ENCODE measurements around the gene ACTR1A. TPM values are rescaled to one million over a fixed set of nuclear protein-coding genes. Genes with fewer than 3 reads are reported as not detected.
A peak's percentile ranks its signal among the peaks of the same experiment; 100 is the strongest.
"Not testable (repeated sequence)": the region's sequence is repeated elsewhere in the genome, so short reads cannot be mapped to it uniquely, and the experiment has no call there.

Gene ACTR1A
- total and polyA plus RNA-seq, 12 donors = 90.1 to 138 (median 110) TPM

DNA sequence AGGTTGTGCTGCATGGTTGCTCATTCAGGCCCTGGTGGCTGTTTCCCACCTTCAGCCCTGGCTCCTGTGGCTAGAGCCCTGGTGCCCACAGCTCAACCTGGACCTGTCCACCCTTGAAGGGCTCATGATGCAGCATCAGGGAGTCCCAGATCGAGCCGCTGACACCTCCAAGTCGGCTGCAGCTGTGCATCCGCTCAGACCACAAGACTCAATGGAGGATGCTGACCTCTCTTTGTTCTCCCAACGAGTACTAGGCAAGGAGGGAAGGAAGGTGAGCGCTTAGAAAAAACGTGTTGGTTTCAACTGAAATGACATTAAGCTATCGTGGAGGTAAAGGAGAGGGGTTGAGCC lies 41.7 kb downstream of the ACTR1A start:
- H3K4me1 ChIP-seq = peaks cover 0 to 42% (median 12%) of the 10 kb centered on the region in 9 donors
- DNase-seq = no peak
- no peaks in the 10 kb centered on the region for H3K9me3 ChIP-seq
- peaks cover 0 to 6% (median 0%) of the 10 kb centered on the region in 9 donors for H3K36me3 ChIP-seq
- 25 to 35% methylated on average over 8 of the region's 8 CpGs for WGBS, 2 donors
- intact Hi-C loops (cut with DNase I) = loop anchor here in 1 of 10 donors (5.0 kb wide), 1 partner anchor 39 kb away; the partner anchor contains the start of gene FBXL15
- peak in 6 of 8 donors; percentile 13 to 30 (median 18) for ATAC-seq
- no peaks in the 10 kb centered on the region for H3K27me3 ChIP-seq
- TF ChIP-seq, protein P1, sequence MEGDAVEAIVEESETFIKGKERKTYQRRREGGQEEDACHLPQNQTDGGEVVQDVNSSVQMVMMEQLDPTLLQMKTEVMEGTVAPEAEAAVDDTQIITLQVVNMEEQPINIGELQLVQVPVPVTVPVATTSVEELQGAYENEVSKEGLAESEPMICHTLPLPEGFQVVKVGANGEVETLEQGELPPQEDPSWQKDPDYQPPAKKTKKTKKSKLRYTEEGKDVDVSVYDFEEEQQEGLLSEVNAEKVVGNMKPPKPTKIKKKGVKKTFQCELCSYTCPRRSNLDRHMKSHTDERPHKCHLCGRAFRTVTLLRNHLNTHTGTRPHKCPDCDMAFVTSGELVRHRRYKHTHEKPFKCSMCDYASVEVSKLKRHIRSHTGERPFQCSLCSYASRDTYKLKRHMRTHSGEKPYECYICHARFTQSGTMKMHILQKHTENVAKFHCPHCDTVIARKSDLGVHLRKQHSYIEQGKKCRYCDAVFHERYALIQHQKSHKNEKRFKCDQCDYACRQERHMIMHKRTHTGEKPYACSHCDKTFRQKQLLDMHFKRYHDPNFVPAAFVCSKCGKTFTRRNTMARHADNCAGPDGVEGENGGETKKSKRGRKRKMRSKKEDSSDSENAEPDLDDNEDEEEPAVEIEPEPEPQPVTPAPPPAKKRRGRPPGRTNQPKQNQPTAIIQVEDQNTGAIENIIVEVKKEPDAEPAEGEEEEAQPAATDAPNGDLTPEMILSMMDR (IDR thresholded peaks at IDR 0.05) = no peak
- peak overlapping the region in 9 of 10 donors; percentile 41 to 65 (median 62) for H3K4me3 ChIP-seq
- H3K27ac ChIP-seq = peak overlapping the region in 3 of 10 donors; percentile 39 to 62 (median 59)

DNA sequence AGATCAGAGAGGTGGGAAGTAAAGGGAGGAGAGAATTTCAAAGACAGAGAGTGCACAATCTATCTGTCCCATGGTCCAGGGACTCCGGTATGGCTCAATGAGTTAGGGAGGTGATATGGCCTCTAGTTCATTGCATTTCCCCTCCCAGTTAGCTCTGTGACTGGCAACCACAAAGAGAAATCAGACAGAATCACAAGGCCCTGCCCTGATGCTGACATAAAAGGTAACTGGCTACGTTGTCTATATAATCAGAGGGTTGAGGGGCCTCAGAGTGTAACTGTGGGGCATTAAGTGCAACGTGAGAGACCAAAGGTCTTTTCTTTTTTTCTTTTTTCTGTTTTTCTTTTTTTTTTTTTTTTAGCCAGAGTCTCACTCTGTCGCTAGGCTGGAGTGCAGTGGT lies 43.9 kb downstream of the ACTR1A start:
- no peak overlapping the region for H3K4me3 ChIP-seq
- no peaks in the 10 kb centered on the region for H3K9me3 ChIP-seq
- WGBS, 2 donors = 85% methylated on average over 4 of the region's 4 CpGs
- no peak overlapping the region for H3K27ac ChIP-seq
- intact Hi-C loops (cut with DNase I) = loop anchor here in 1 of 10 donors (10.0 kb wide), 1 partner anchor 64 kb away; the partner anchor contains the start of gene NFKB2
- TF ChIP-seq, protein P1 (IDR thresholded peaks at IDR 0.05) = no peak
- no peak for ATAC-seq
- no peaks in the 10 kb centered on the region for H3K27me3 ChIP-seq
- DNase-seq = no peak
- H3K36me3 ChIP-seq = peaks cover 0 to 12% (median 0%) of the 10 kb centered on the region in 9 donors
- peaks cover 0 to 61% (median 12%) of the 10 kb centered on the region in 9 donors for H3K4me1 ChIP-seq

DNA sequence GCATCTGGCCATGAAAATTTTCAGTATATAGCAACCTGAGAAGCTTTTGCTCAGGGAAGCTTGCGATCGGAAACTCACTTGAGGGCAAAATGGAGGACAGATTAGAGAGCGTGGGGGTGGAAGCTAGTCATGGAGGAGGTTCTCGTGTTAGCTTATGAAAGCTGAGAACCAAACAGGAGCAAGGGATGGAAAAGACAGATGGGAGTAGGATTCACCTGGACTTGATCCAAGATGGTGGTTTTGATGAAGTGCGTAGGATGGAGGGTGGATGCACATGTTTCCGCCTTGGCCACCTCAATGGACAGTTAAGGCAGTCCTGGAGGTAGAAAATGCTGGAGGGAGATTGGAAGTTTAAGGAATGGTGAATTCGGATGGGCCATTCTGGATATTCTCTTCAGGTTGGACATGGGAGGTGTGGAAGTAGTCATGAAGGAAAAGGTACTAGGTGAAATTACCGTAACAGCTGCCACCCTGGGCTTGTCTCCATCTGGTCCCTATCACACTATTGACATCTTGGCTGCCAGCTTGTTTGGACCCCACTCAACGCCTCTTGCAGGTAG lies 44.8 kb downstream of the ACTR1A start:
- no peaks in the 10 kb centered on the region for H3K9me3 ChIP-seq
- H3K27ac ChIP-seq = no peak overlapping the region
- 82 to 86% methylated on average over 9 of the region's 9 CpGs for WGBS, 2 donors
- DNase-seq (no peak), ATAC-seq (no peak)
- H3K36me3 ChIP-seq = peaks cover 0 to 12% (median 0%) of the 10 kb centered on the region in 9 donors
- intact Hi-C loops (cut with DNase I) = loop anchor here in 1 of 10 donors (10.0 kb wide), 1 partner anchor 63 kb away; the partner anchor contains the start of gene NFKB2
- H3K4me3 ChIP-seq = no peak overlapping the region
- H3K27me3 ChIP-seq = no peaks in the 10 kb centered on the region
- H3K4me1 ChIP-seq = peaks cover 0 to 63% (median 12%) of the 10 kb centered on the region in 9 donors
- TF ChIP-seq, protein P1 (IDR thresholded peaks at IDR 0.05) = no peak

DNA sequence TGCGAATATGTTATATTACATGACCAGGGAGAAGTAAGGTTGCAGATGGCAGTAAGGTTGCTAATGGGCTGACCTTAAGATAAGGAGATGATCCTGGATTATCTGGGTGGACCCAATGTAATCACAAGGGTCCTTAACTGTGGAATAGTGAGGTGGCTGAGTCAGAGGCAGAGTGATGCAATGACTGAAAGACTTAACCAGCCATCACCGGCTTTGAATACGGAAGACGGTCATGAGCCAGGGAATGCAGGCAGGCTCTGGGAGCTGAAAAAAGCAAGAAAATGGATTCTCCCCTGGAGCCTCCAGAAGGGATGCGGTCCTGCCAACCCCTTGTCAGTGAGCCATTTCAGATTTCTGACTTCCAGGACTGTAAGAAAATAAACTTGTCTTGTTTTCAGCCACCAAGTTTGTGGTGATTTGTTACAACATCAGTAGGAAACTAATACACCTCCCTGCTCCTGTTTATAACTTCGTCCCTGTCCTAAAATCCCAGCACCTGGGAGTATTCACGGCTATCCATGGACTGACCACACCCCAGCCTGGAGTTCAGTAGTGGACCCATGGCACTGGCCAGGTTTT lies 46.5 kb downstream of the ACTR1A start:
- Histone ChIP-seq H3K36me3 (peaks cover 0 to 12% (median 0%) of the 10 kb centered on the region in 9 donors), H3K4me3 (no peak overlapping the region), H3K9me3 (no peaks in the 10 kb centered on the region), H3K27ac (peak overlapping the region in 1 of 10 donors; percentile 68), H3K27me3 (no peaks in the 10 kb centered on the region), H3K4me1 (peaks cover 0 to 63% (median 13%) of the 10 kb centered on the region in 9 donors)
- intact Hi-C loops (cut with DNase I) = loop anchor here in 1 of 10 donors (10.0 kb wide), 1 partner anchor 61 kb away; the partner anchor contains the start of gene NFKB2
- TF ChIP-seq, protein P1 (IDR thresholded peaks at IDR 0.05) = no peak
- 84 to 86% methylated on average over 7 of the region's 7 CpGs for WGBS, 2 donors
- DNase-seq = no peak
- peak in 1 of 8 donors; percentile 28 for ATAC-seq

DNA sequence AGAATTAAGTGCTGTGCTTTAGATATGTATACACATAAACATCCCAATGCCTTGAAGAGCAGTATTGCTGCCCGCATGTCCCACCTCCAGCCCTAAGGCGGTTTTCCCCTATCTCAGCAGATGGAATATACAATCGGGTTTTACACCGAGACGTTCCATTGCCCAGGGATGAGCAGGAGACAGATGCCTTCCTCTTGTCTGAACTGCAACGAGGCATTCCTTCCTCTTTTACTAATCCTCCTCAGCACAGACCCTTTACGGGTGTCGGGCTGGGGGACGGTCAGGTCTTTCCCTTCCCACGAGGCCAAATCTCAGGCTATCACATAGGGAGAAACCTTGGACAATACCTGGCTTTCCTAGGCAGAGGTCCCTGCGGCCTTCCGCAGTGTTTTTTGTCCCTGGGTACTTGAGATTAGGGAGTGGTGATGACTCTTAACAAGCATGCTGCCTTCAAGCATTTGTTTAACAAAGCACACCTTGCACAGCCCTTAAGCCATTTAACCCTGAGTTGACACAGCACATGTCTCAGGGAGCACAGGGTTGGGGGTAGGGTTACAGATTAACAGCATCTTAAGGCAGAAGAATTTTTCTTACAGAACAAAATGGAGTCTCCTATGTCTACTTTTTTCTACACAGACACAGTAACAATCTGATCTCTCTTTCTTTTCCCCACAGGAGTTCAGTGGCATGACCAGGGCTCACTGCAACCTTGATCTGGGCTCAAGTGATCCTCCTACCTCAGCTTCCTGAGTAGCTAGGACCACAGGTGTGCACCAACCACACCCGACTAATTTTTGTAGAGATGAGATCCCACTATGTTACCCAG lies 47.6 kb downstream of the ACTR1A start:
- ATAC-seq, H3K9me3 ChIP-seq, DNase-seq, H3K27me3 ChIP-seq, H3K4me3 ChIP-seq: not testable (repeated sequence)
- intact Hi-C loops (cut with DNase I) = loop anchor here in 1 of 10 donors (10.0 kb wide), 1 partner anchor 60 kb away; the partner anchor contains the start of gene NFKB2
- Histone ChIP-seq H3K27ac (peak overlapping the region in 1 of 10 donors; percentile 68), H3K36me3 (peaks cover 0 to 12% (median 0%) of the 10 kb centered on the region in 9 donors), H3K4me1 (peaks cover under 1 to 64% (median 15%) of the 10 kb centered on the region in 9 donors)
- 77 to 78% methylated on average over 13 of the region's 13 CpGs for WGBS, 2 donors
